ENCODE measurements around the gene ANK2.

ANK2 gene

GRCh38 chr4:113049421-113050370 lies at the start of gene ANK2:
Gene ANK2, plus strand, starts transcription at chr4:113049653. Its CDS starts 76 bp downstream, at chr4:113049729.
- DNase-seq (ENCODE audit: low read depth in 1 of 2, low spot score in 1 of 2) = no peak

- no peak for DNase-seq (ENCODE audit: low read depth in 1 of 2, low spot score in 1 of 2)
Observed at GRCh38 chr4:113003841-113004240, 45.6 kb upstream of the ANK2 start.

DNA sequence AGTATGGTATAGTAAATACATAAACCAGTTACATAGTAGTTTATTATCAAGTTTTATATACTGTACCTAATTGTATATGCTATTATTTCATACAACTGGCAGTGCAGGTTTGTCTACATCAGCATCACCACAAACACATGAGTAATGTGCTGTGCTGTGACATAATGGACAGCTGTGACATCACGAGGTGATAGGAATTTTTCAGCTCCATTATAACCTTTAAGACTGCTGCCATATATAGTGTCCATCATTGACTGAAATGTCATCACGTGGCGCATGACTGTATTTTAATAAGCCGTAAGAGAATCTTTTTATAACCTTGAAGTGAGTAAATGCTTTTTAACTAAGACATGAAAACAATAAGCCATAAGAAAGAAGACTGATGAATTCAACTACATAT lies 44.8 kb upstream of the ANK2 start:
- no peak for DNase-seq (ENCODE audit: low read depth in 1 of 2, low spot score in 1 of 2)

DNA sequence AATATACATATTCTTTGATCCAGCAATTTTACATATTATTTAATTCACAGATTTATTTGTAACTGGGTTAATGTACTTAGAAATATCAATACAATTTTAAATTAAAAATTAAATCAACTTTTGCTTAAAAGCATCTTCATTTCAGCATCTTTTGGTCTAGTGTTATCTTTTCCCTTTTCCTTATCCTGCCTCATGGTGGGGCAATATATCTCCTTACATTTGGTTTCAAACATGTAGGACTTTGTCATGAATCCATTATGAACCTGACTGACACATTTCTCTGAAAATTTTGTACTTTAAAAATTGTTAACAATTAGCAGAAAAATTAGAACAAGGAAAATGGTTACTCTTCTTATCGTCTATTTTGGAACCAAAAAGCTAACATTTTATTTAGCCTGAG lies 42.8 kb upstream of the ANK2 start:
- no peak for DNase-seq (ENCODE audit: low read depth in 1 of 2, low spot score in 1 of 2)

- DNase-seq (ENCODE audit: low read depth in 1 of 2, low spot score in 1 of 2) = no peak
Observed at GRCh38 chr4:113007151-113007550, 42.3 kb upstream of the ANK2 start.

GRCh38 chr4:113008135-113008534 lies 41.3 kb upstream of the ANK2 start:
- no peak for DNase-seq (ENCODE audit: low read depth in 1 of 2, low spot score in 1 of 2)

DNA sequence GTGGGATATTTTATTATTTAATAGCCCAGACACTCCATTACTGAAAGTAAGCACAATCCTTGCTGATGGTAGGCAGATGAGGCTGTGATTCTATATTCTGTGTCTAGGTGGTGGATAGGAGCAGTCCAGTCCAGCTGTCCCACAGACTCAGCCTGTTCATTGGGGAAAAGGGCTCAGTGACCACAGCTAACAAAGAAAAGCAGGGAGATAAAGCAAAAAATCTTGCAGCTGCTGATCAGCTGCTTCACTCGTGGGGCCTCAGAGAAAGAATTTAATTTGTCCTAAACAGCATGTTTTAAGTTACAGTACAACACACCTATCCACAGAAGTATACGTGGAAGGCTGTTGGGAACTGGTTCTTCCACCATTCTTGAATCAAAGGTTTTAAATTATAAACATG lies 40.7 kb upstream of the ANK2 start:
- DNase-seq (ENCODE audit: low read depth in 1 of 2, low spot score in 1 of 2) = no peak

DNA sequence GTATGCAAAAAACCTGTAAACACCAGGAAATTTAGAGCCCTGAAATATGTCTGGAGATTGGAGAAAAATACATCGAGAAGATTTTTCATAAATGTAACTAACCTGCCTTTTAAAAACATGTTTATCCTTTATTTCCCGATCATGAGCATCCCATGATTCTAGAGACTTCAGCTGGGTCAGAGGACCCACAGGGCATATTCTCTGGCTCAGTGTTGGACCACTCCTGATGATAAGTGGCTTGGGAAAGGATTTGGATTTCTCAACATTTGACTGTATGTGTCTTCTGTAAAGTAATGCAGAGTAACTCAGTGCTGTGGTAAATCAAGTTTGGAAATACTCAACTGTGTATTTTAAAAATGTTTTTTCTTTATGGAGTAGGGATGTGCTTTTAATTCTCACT lies 40.0 kb upstream of the ANK2 start:
- no peak for DNase-seq (ENCODE audit: low read depth in 1 of 2, low spot score in 1 of 2)

- no peak for DNase-seq (ENCODE audit: low read depth in 1 of 2, low spot score in 1 of 2)
Observed at GRCh38 chr4:113012122-113012725, 37.2 kb upstream of the ANK2 start.

DNA sequence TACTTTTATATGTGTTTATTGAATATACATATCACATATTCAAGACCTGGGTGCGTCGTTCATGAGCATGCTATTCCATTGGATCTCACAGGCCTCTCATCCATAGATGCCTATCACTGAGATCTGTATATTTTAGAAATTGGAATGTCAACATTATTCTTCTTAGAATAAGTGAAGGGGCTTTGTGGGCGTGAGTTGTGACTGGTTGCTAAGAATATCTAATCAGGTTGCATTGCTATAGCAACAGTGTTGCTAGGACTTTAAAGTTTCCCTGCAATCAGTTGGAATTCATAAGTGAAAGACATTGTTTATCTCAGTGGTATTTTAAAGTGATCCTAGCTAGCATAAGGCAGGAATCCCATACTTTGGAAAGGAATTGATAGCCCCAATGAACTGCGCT lies 36.7 kb upstream of the ANK2 start:
- DNase-seq (ENCODE audit: low read depth in 1 of 2, low spot score in 1 of 2) = no peak

DNA sequence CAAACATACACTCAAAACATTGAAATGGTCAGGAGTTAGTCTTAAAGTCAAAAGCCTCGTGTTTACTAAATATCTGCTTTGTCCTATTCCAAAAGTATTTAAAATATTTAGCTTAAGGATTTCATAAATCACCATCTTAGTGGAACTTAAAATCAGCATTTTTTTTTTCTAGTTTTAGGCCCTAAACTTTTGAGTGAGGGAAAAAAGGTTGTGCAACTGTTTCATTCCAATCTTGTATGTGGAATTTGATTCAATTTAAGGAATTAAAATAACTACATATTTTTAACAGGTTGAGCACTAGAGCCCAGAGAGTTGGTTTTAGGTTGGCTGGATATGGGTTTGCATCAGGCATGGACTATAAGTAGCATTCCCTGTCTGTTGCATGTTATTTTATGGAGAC lies 35.7 kb upstream of the ANK2 start:
- no peak for DNase-seq (ENCODE audit: low read depth in 1 of 2, low spot score in 1 of 2)

- no peak for DNase-seq (ENCODE audit: low read depth in 1 of 2, low spot score in 1 of 2)
Observed at GRCh38 chr4:113016377-113016776, 33.1 kb upstream of the ANK2 start.

GRCh38 chr4:113020966-113021365 lies 28.5 kb upstream of the ANK2 start:
- no peak for DNase-seq (ENCODE audit: low read depth in 1 of 2, low spot score in 1 of 2)

DNA sequence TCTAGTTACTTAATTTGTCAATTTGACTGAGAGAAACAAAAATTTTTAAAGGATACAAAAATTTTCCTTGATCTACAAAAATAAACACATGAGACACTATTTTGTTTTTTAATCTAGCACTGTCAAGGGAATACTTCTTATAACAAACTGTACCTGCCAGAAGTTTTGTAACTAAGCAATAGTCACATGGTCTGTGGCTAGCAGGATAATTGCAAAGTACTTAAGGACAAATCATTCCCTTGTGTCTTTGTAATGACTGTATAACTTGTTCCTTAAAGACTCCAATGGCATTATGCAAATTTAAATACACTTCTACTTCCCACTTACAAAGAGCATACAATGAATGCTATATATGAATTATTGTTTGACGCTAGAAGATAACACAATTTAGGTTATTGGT lies 25.1 kb upstream of the ANK2 start:
- no peak for DNase-seq (ENCODE audit: low read depth in 1 of 2, low spot score in 1 of 2)

- DNase-seq (ENCODE audit: low read depth in 1 of 2, low spot score in 1 of 2) = no peak
Observed at GRCh38 chr4:113025416-113025815, 24.0 kb upstream of the ANK2 start.

GRCh38 chr4:113026556-113026955 lies 22.9 kb upstream of the ANK2 start:
- DNase-seq (ENCODE audit: low read depth in 1 of 2, low spot score in 1 of 2) = no peak

DNA sequence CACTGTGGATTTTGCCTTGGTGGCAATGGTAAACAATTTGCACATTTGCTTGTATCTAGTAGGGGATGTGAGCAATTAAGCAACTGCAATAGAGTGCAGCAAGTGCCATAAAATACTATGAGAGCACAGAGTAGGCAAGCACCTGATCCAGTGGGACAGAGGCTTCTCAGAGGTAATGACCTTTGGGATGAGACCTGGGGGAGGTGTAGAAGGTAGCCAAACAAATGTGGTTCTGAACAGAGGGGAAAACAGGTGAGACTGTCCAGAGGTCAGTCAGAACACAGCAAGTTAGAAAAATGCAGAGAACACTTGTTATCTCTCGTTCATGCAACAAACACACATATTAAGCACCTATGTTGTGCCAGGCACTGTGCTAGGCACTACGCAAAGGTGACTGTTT lies 21.4 kb upstream of the ANK2 start:
- no peak for DNase-seq (ENCODE audit: low read depth in 1 of 2, low spot score in 1 of 2)

- no peak for DNase-seq (ENCODE audit: low read depth in 1 of 2, low spot score in 1 of 2)
Observed at GRCh38 chr4:113031212-113031611, 18.2 kb upstream of the ANK2 start.

- no peak for DNase-seq (ENCODE audit: low read depth in 1 of 2, low spot score in 1 of 2)
Observed at GRCh38 chr4:113040793-113041192, 8.7 kb upstream of the ANK2 start.

DNA sequence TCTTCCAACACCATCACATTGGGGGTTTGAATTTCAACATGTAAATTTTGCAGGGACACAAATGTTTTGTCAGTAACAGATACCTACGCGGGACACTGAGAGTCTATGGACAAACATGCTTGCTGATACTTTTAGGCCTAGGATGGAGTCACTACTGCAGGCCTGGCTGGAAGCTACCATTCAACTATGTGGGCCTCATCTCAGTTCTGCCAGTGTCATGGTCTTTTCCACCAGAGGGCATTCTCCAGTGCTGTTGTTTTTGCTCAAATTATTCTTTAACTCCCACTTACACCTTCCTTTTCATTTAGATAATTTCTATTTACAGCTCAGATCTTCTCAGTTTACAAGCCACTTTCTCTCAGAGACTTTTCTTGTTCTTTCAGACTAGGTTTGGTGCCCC lies 7.0 kb upstream of the ANK2 start:
- DNase-seq (ENCODE audit: low read depth in 1 of 2, low spot score in 1 of 2) = no peak

DNA sequence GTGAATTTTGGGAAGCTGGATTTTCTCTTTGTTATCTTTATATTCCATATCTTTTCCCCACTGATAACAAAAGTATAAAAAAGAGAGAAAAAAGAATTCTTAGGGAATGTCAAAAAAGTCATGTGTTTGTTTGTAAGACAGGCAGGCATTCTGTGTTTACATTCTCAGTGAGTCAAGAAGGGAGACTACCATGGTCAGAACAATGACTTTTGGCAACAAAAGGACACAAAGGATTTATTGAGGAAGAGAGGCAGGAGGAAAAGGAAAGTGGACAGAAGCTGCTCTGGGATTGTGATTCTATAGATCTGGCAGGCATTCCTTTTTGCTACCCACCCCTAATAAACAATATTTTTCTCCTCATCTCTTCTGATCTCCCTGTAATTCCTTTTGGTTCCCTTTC lies 5.9 kb upstream of the ANK2 start:
- no peak for DNase-seq (ENCODE audit: low read depth in 1 of 2, low spot score in 1 of 2)

DNA sequence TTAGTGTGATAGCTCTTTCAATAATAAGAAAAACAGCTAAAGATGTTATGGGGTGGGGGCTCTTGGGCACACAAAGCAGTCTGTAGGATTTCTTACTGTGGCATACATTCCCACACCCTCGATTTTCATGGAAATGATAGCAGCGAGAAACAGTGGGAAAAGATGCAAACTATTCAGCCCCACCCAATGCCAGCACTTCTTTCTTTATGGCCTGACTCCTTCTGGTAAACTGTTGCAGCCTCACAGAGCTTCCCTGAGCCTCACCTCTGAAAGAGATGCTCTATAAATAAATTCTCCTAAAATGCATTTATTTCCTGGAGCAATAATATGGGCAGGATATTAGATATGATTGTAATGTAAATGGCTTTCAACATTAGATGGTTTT lies 910 bp downstream of the ANK2 start:
- DNase-seq (ENCODE audit: low read depth in 1 of 2, low spot score in 1 of 2) = no peak

DNA sequence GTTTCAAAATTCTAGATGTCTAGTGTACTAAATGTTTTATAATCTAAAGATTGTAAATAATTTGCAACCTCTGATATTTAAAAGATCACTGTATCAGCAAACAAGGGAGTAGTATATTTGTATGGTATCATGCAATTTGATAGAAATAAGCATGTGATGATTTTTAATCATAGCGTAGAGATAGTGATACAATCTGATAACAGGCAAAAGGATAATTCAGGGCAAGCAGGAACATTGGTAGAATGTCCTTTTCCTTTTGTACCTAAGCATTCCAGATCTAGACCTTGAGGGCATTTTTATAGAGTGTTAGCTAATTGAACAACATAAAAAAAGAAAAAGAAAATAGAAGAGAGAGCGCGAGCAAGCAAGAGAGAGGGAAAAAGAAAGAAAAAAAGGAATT lies 1.4 kb downstream of the ANK2 start:
- no peak for DNase-seq (ENCODE audit: low read depth in 1 of 2, low spot score in 1 of 2)
